Left renal cortex interstitium (tissue), 4 donors: ENCODE measurements around the gene MRPL23. TPM values are rescaled to one million over a fixed set of nuclear protein-coding genes. Genes with fewer than 3 reads are reported as not detected.

Source experiments
- DNase-seq, 4 donors: peaks; one replicate each; pipeline ENCODE4 v3.0.0-alpha.2; 2013; ENCODE audit warnings: low read depth in 4 of 4, low spot score in 2 of 4, missing footprints in 1 of 4
- polyA plus RNA-seq, 4 donors: library from polyadenylated mRNA; unstranded; fragments of 120-200 nt; gene quantifications; one replicate each; pipeline ENCODE4 v1.2.1, GENCODE V29; 2013; ENCODE audit not compliant: insufficient read length in 4 of 4

MRPL23 gene
- polyA plus RNA-seq = 10 to 100 TPM; 50.7 to 78.2 (median 66.8) TPM

GRCh38 chr11:1946812-1947484 lies at the start of gene MRPL23:
TSS of gene MRPL23 (plus strand) at chr11:1947332. CDS start at chr11:1947363, 31 bp downstream.
- DNase-seq = no peak

- DNase-seq = no peak
Measured at GRCh38 chr11:1899090-1899489, 48.0 kb upstream of the MRPL23 start.

- no peak for DNase-seq
Measured at GRCh38 chr11:1899686-1900085, 47.4 kb upstream of the MRPL23 start.

- DNase-seq = no peak
Measured at GRCh38 chr11:1906181-1906580, 41.0 kb upstream of the MRPL23 start.

GRCh38 chr11:1906611-1907423 lies 40.3 kb upstream of the MRPL23 start:
- no peak for DNase-seq

GRCh38 chr11:1908618-1909017 lies 38.5 kb upstream of the MRPL23 start:
- DNase-seq = no peak

GRCh38 chr11:1909524-1909923 lies 37.6 kb upstream of the MRPL23 start:
- no peak for DNase-seq

GRCh38 chr11:1912289-1912878 lies 34.7 kb upstream of the MRPL23 start:
- DNase-seq = no peak

GRCh38 chr11:1913271-1914060 lies 33.7 kb upstream of the MRPL23 start:
- no peak for DNase-seq

GRCh38 chr11:1915795-1916131 lies 31.4 kb upstream of the MRPL23 start:
- DNase-seq = no peak

GRCh38 chr11:1916132-1916985 lies 30.8 kb upstream of the MRPL23 start:
- DNase-seq = no peak

GRCh38 chr11:1916986-1917522 lies 30.1 kb upstream of the MRPL23 start:
- DNase-seq = no peak

GRCh38 chr11:1917523-1918435 lies 29.4 kb upstream of the MRPL23 start:
- DNase-seq = no peak

- DNase-seq = no peak
Measured at GRCh38 chr11:1918436-1919315, 28.5 kb upstream of the MRPL23 start.

GRCh38 chr11:1919391-1920127 lies 27.6 kb upstream of the MRPL23 start, which contains the start of gene TNNT3:
TSS of gene TNNT3 (plus strand) at chr11:1919703. CDS start at chr11:1922875, 3,172 bp downstream.
- DNase-seq = no peak

GRCh38 chr11:1920128-1920908 lies 26.8 kb upstream of the MRPL23 start:
- DNase-seq = no peak
